Measurements from ENCODE around the gene NDUFA13.

NDUFA13 gene

DNA sequence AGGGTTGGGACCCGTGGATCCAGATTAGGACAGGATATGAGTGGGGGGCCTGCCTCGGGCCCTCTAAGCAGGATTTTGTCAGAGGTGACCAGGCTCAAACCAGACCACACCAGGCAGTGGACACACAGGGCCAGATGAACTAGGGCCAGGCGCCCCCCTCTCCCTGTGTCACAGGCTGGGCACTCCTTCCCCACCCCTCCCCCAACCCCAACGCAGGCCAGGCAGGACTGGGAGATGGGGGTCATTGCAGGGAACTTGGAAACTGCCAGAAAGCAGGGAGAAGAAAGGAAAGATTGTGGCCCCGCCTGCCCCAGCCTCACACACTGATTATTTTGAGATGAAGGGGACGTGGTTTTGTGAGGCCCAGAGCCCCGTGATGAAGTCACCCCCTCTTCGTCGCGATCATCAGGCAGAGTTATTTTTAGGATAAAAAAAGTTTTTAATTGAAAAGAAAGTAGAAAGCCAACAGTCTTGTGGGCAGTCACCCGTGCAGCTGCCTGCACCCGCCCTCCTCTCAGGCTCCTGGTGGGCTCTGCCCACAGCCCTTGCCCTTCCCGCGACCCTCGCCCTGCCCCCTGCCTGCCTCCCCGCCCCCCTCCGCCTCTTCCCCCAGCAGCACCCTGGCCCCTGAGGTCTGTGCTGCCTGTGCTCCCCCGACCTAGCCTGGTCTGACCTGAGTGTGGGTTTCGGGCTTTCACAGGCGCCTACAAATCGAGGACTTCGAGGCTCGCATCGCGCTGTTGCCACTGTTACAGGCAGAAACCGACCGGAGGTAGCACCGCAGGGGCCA, 10.8 kb downstream of the NDUFA13 start:
- H3K79me2 ChIP-seq (ENCODE audit: insufficient read depth, low read length): peaks cover 11% of the 10 kb centered on the region
- peak overlapping the region; percentile 96 for H3K27ac ChIP-seq (ENCODE audit: low read depth, low read length, poor library complexity, severe bottlenecking)
- no peaks in the 10 kb centered on the region; the same call in 1 of the 2 replicates for H3F3A ChIP-seq (ENCODE audit: insufficient read depth, low read length)
- peaks cover 44% of the 10 kb centered on the region for H3K36me3 ChIP-seq (ENCODE audit: insufficient read depth, low read length)
- H3K9me2 ChIP-seq (ENCODE audit: low read depth, low read length): no peaks in the 10 kb centered on the region
- H3K4me3 ChIP-seq (ENCODE audit: low read depth, low read length, poor library complexity, severe bottlenecking): peak overlapping the region; percentile 43
- TF ChIP-seq, protein P1, sequence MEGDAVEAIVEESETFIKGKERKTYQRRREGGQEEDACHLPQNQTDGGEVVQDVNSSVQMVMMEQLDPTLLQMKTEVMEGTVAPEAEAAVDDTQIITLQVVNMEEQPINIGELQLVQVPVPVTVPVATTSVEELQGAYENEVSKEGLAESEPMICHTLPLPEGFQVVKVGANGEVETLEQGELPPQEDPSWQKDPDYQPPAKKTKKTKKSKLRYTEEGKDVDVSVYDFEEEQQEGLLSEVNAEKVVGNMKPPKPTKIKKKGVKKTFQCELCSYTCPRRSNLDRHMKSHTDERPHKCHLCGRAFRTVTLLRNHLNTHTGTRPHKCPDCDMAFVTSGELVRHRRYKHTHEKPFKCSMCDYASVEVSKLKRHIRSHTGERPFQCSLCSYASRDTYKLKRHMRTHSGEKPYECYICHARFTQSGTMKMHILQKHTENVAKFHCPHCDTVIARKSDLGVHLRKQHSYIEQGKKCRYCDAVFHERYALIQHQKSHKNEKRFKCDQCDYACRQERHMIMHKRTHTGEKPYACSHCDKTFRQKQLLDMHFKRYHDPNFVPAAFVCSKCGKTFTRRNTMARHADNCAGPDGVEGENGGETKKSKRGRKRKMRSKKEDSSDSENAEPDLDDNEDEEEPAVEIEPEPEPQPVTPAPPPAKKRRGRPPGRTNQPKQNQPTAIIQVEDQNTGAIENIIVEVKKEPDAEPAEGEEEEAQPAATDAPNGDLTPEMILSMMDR (IDR thresholded peaks at IDR 0.05; ENCODE audit: low read length): no peak
- TF ChIP-seq EZH2 (IDR thresholded peaks at IDR 0.05; ENCODE audit: borderline replicate concordance, low read length): no peak
- no peaks in the 10 kb centered on the region for H4K20me1 ChIP-seq (ENCODE audit: insufficient read depth, low read length)
- H3K27me3 ChIP-seq (ENCODE audit: insufficient read depth, low read length): no peaks in the 10 kb centered on the region
- no peak overlapping the region for H2AFZ ChIP-seq (ENCODE audit: low read length)
- H3K4me1 ChIP-seq (ENCODE audit: insufficient read depth, low read length, severe bottlenecking): peaks cover 51% of the 10 kb centered on the region
- no peaks in the 10 kb centered on the region for H3K9me3 ChIP-seq (ENCODE audit: low read length)
- H3K9ac ChIP-seq (ENCODE audit: low read length): peak overlapping the region; percentile 65; the same call in 1 of the 2 replicates
- peak overlapping the region; percentile 69 for H3K4me2 ChIP-seq (ENCODE audit: low read length)

DNA sequence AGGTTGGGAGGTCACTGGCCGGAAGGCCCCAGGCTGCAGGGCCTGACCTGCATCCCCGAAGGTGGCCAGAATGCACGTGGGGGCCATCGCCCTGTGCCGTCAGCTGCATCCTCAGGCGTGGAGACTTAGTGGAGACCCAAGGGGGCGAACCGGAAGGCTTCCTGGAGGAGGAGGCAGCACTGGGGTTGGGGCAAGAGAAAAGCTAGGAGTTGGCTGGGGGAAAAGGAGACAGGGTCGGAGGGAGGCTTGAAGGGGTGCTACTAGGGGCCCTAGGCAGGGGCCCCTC, 11.3 kb downstream of the NDUFA13 start:
- Histone ChIP-seq H3K9me3 (ENCODE audit: low read length) (no peaks in the 10 kb centered on the region), H3K79me2 (ENCODE audit: insufficient read depth, low read length) (peaks cover 8% of the 10 kb centered on the region), H2AFZ (ENCODE audit: low read length) (no peak overlapping the region), H3K4me1 (ENCODE audit: insufficient read depth, low read length, severe bottlenecking) (peaks cover 51% of the 10 kb centered on the region), H3K9me2 (ENCODE audit: low read depth, low read length) (no peaks in the 10 kb centered on the region), H3K4me2 (ENCODE audit: low read length) (peak overlapping the region; percentile 69; the same call in 1 of the 2 replicates), H3K4me3 (ENCODE audit: low read depth, low read length, poor library complexity, severe bottlenecking) (no peak overlapping the region), H3K9ac (ENCODE audit: low read length) (peak overlapping the region; percentile 25; the same call in 1 of the 2 replicates), H4K20me1 (ENCODE audit: insufficient read depth, low read length) (no peaks in the 10 kb centered on the region), H3K27ac (ENCODE audit: low read depth, low read length, poor library complexity, severe bottlenecking) (peak overlapping the region; percentile 96), H3K36me3 (ENCODE audit: insufficient read depth, low read length) (peaks cover 44% of the 10 kb centered on the region), H3K27me3 (ENCODE audit: insufficient read depth, low read length) (no peaks in the 10 kb centered on the region), H3F3A (ENCODE audit: insufficient read depth, low read length) (no peaks in the 10 kb centered on the region; the same call in 1 of the 2 replicates)
- TF ChIP-seq, protein P1 (IDR thresholded peaks at IDR 0.05; ENCODE audit: low read length): no peak
- TF ChIP-seq EZH2 (IDR thresholded peaks at IDR 0.05; ENCODE audit: borderline replicate concordance, low read length): no peak

DNA sequence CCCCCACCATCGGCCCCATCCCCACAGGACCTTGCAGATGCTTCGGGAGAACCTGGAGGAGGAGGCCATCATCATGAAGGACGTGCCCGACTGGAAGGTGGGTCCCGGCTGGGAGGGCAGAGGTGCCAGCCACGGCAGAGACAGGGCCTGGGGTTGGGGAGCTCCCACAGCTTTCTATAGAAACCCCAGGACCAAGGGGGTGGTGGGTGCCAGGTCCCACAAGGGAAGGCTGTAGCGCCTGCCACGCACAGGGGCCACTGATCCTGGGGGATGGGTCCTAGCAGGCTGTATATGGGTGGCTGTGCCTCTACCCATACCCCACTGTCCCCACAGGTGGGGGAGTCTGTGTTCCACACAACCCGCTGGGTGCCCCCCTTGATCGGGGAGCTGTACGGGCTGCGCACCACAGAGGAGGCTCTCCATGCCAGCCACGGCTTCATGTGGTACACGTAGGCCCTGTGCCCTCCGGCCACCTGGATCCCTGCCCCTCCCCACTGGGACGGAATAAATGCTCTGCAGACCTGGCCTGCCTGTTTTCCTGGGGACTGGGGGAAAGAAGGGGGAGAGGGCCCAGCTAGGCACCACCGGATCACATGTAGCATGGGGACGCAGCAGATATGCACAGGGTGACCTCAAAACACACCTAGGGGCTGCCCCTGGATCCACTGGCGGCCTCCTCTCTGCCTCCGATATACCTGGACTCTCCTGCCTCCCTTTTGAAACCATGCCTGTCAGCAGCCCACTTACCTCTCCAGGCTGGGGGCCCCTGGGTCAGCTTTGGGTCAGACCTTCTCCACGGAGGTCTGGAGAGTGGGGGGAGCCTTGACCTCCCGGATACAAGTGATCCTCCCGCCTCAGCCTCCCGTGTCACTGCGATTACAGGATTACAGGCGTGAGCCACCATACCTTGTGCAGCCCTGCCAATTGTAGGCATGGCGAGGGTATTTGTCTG, 11.9 kb downstream of the NDUFA13 start:
- Histone ChIP-seq H3F3A (ENCODE audit: insufficient read depth, low read length) (no peaks in the 10 kb centered on the region; the same call in 1 of the 2 replicates), H3K9me2 (ENCODE audit: low read depth, low read length) (no peaks in the 10 kb centered on the region), H2AFZ (ENCODE audit: low read length) (no peak overlapping the region), H3K79me2 (ENCODE audit: insufficient read depth, low read length) (peaks cover 3% of the 10 kb centered on the region), H3K4me3 (ENCODE audit: low read depth, low read length, poor library complexity, severe bottlenecking) (no peak overlapping the region), H3K36me3 (ENCODE audit: insufficient read depth, low read length) (peaks cover 41% of the 10 kb centered on the region), H3K27me3 (ENCODE audit: insufficient read depth, low read length) (no peaks in the 10 kb centered on the region), H4K20me1 (ENCODE audit: insufficient read depth, low read length) (no peaks in the 10 kb centered on the region), H3K27ac (ENCODE audit: low read depth, low read length, poor library complexity, severe bottlenecking) (peak overlapping the region; percentile 96), H3K9me3 (ENCODE audit: low read length) (no peaks in the 10 kb centered on the region), H3K4me2 (ENCODE audit: low read length) (no peak overlapping the region), H3K4me1 (ENCODE audit: insufficient read depth, low read length, severe bottlenecking) (peaks cover 50% of the 10 kb centered on the region), H3K9ac (ENCODE audit: low read length) (no peak overlapping the region)
- TF ChIP-seq EZH2 (IDR thresholded peaks at IDR 0.05; ENCODE audit: borderline replicate concordance, low read length): no peak
- TF ChIP-seq, protein P1 (IDR thresholded peaks at IDR 0.05; ENCODE audit: low read length): no peak
